Endothelial cell of umbilical vein (primary cell): ENCODE measurements around the gene SESN2. TPM values are rescaled to one million over a fixed set of nuclear protein-coding genes. Genes with fewer than 3 reads are reported as not detected.

ENCODE experiments used
- BruUV-seq: library from RNA; stranded (reverse); fragments of 400-500 nt; replicated peaks from 2 replicates; lab custom pipeline; 2021; lab: Mats Ljungman, UMichigan
- CTCF ChIA-PET: fragments of 300-600, 350-600 bp; sonication (Branson Sonifier 250); formaldehyde crosslinking; loops from one replicate; lab custom pipeline; 2021; ENCODE audit warnings: antibody characterized with exemption, inconsistent platforms; lab: Charles Lee
- POLR2A ChIA-PET: fragments of 300-600, 350-600 bp; sonication (Branson Sonifier 250); formaldehyde crosslinking; loops from one replicate; lab custom pipeline; 2021; ENCODE audit warnings: antibody characterized with exemption, inconsistent platforms; lab: Charles Lee
- DNase-seq: peaks from one replicate; pipeline ENCODE4 v3.0.0-alpha.2; 2011; ENCODE audit warnings: low read depth, low spot score
- FAIRE-seq: peaks from 2 replicates; lab custom pipeline; 2011; peaks lifted over from hg19 to GRCh38; lab: Jason Lieb, UNC
- H2AFZ ChIP-seq: 2 replicates; pipeline ENCODE4 v1.6.0; 2012; ENCODE audit warnings: low read depth, low read length, control low read depth, inconsistent platforms
- H3K27ac ChIP-seq: 2 replicates; pipeline ENCODE4 v1.5.1; 2011; ENCODE audit warnings: low read depth, mild to moderate bottlenecking, control low read depth, low read length, moderate library complexity; ENCODE audit not compliant: insufficient read depth
- H3K27me3 ChIP-seq, 2 experiments: 2 replicates each; pipeline versions ENCODE4 v1.6.0 to v1.6.1; 2011; ENCODE audit warnings: low read length in 2 of 2, mixed read lengths in 1 of 2; ENCODE audit not compliant: control insufficient read depth in 2 of 2, insufficient read depth in 2 of 2
- H3K36me3 ChIP-seq, 2 experiments: 2 replicates in 1 of 2; 3 replicates in 1 of 2; pipeline ENCODE4 v1.5.1; 2011; ENCODE audit warnings: low read length in 2 of 2, mild to moderate bottlenecking in 1 of 2, moderate library complexity in 1 of 2; ENCODE audit not compliant: control insufficient read depth in 2 of 2, insufficient read depth in 2 of 2; ENCODE audit errors: extremely low read depth in 1 of 2
- H3K4me1 ChIP-seq: 3 replicates; pipeline ENCODE4 v1.5.1; 2011; ENCODE audit warnings: mild to moderate bottlenecking, low read length; ENCODE audit not compliant: control insufficient read depth, insufficient read depth; ENCODE audit errors: extremely low read depth
- H3K4me2 ChIP-seq: 2 replicates; pipeline ENCODE4 v1.6.1; 2011; ENCODE audit warnings: low read length, control low read depth, mixed read lengths; ENCODE audit not compliant: insufficient read depth
- H3K4me3 ChIP-seq, 3 experiments: fragments of 200-600 bp in 1 of 3; sonication (generic), shearing (Covaris generic) in 1 of 3; replicated peaks in 1 of 3; 2 replicates each; pipeline ENCODE4 v1.5.1; 2011 to 2016; ENCODE audit warnings: control low read depth in 3 of 3, low read length in 3 of 3, mild to moderate bottlenecking in 2 of 3, inconsistent platforms in 1 of 3, low read depth in 1 of 3, moderate library complexity in 1 of 3; ENCODE audit not compliant: insufficient read depth in 1 of 3
- H3K79me2 ChIP-seq: 2 replicates; pipeline ENCODE4 v1.6.0; 2012; ENCODE audit warnings: low read length, inconsistent platforms; ENCODE audit not compliant: control insufficient read depth, insufficient read depth
- H3K9ac ChIP-seq: replicated peaks from 2 replicates; pipeline ENCODE3; 2011; ENCODE audit warnings: low read length, control low read depth; ENCODE audit not compliant: insufficient read depth; ENCODE audit errors: extremely low read depth
- H3K9me1 ChIP-seq: replicated peaks from 3 replicates; pipeline ENCODE4 v1.6.0; 2011; ENCODE audit warnings: mild to moderate bottlenecking, low read length; ENCODE audit not compliant: control insufficient read depth, insufficient read depth; ENCODE audit errors: extremely low read depth
- H3K9me3 ChIP-seq: replicated peaks from 2 replicates; pipeline ENCODE4 v1.5.1; 2012; ENCODE audit warnings: low read length, inconsistent platforms; ENCODE audit not compliant: control insufficient read depth, insufficient read depth
- H4K20me1 ChIP-seq: replicated peaks from 2 replicates; pipeline ENCODE3; 2011; ENCODE audit warnings: mild to moderate bottlenecking, low read length; ENCODE audit not compliant: control insufficient read depth, insufficient read depth; ENCODE audit errors: extremely low read depth
- EZH2 ChIP-seq: IDR thresholded peaks from 2 replicates; pipeline ENCODE4 v1.6.1; 2012; ENCODE audit warnings: borderline replicate concordance, low read depth, mild to moderate bottlenecking, moderate library complexity, low read length, inconsistent platforms; ENCODE audit not compliant: severe bottlenecking
- FOS ChIP-seq: IDR thresholded peaks from 2 replicates; pipeline ENCODE4 v1.6.1; 2011; ENCODE audit warnings: mild to moderate bottlenecking, low read length, moderate library complexity, borderline replicate concordance; ENCODE audit not compliant: insufficient read depth
- GATA2 ChIP-seq: IDR thresholded peaks from 2 replicates; pipeline ENCODE4 v1.7.0; 2011; ENCODE audit warnings: low read depth, mild to moderate bottlenecking, moderate library complexity, mixed read lengths, low read length; ENCODE audit not compliant: insufficient read length, insufficient read depth
- JUN ChIP-seq: IDR thresholded peaks from 2 replicates; pipeline ENCODE4 v1.6.1; 2011; ENCODE audit warnings: borderline replicate concordance, low read depth; ENCODE audit not compliant: insufficient read length, insufficient read depth
- MYC ChIP-seq: IDR thresholded peaks from one replicate; pipeline ENCODE4 v1.6.1; 2011; ENCODE audit warnings: mild to moderate bottlenecking, low read depth, low read length
- POLR2A ChIP-seq: IDR thresholded peaks from 2 replicates; pipeline ENCODE4 v1.6.1; 2012; ENCODE audit warnings: low read depth, mild to moderate bottlenecking, control low read depth, low read length
- POLR2AphosphoS5 ChIP-seq: IDR thresholded peaks from 2 replicates; pipeline ENCODE4 v1.6.1; 2012; ENCODE audit warnings: low read depth, mild to moderate bottlenecking, control low read depth, low read length, moderate library complexity; ENCODE audit not compliant: insufficient read depth
- dilution Hi-C: fragments of 300-500 bp; cut with MboI; formaldehyde crosslinking; loops from one replicate; pipeline ENCODE4 v1.15.0; 2019; ENCODE audit warnings: low sequenced_read_pairs; ENCODE audit not compliant: extremely low pct_ligation_motif_present
- intact Hi-C: fragments of 100-400 bp; cut with micrococcal nuclease; formaldehyde crosslinking; loops from one replicate; pipeline ENCODE4 v1.10.0; 2022
- polyA plus RNA-seq, 4 experiments: library from polyadenylated mRNA; depleted of rRNA in 3 of 4; stranded (reverse) in 3 of 4; unstranded in 1 of 4; fragments of >200 nt; gene quantifications; 2 replicates each; pipeline versions ENCODE4 v1.2.1 to v1.2.3, GENCODE V29; 2011 to 2012; ENCODE audit warnings: missing spikeins in 1 of 4
- total RNA-seq: library from RNA; stranded (reverse); gene quantifications from 2 replicates; pipeline ENCODE4 v1.2.3, GENCODE V29; 2021
- TF ChIP-seq, protein P1 (sequence below), 2 donors: IDR thresholded peaks; 1 replicate in 1 of 2; 2 replicates in 1 of 2; pipeline ENCODE4 v1.5.1; 2011; ENCODE audit warnings: low read length in 2 of 2, mild to moderate bottlenecking in 2 of 2, moderate library complexity in 2 of 2, control low read depth in 1 of 2, inconsistent platforms in 1 of 2, low read depth in 1 of 2; ENCODE audit not compliant: insufficient read depth in 1 of 2; ENCODE audit errors: extremely low read depth in 1 of 2

Gene SESN2
- total and polyA plus RNA-seq, 2 donors (not counting 3 experiments of a cell fraction or from before 2014, with no cell fraction given): 11.6 to 13.2 TPM

DNA sequence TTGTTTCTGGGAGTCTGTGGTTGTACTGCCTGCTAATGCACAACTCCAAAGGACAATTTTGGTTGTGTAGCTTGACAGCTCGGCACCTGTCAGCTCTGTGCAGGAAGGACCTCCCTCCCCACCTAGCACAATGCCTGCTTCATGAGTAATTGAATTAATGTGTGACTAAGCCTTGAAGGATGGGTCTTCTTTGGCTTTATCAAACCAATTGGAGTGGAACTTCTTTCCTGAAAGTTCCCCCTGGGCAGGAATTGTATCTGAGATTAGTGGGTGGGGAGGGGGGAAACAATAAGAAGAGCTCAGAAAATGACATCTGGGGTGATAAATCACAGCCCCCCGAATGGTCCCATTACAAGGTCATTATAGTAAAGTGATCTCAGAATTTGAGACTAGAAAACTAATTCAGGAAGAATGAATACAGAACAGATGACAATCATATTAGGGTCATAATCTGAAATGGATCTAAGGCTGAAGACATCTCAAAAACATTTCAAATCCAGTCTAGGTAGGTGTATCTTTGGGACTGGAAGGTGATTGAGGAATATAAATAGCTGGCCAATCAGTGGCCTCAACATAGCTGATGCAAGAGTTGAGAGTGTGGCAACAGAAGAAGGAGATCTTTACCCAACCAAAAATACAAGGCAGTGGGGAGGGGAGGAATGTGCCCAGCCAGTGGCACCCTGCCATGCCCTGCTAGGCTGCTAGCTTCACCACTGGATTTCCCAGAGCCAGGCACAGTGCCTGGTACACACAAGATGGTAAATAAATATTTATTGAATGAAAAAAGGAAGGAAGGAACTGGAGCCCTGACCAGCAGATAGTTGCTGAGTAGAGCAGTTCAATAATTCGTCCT lies 10.1 kb upstream of the SESN2 start:
- H3K79me2 ChIP-seq: peaks cover 2% of the 10 kb centered on the region
- H3K4me1 ChIP-seq: peaks cover 20% of the 10 kb centered on the region
- H2AFZ ChIP-seq: no peak overlapping the region
- H3K9ac ChIP-seq: no peak overlapping the region
- no TSS peak for BruUV-seq
- no peaks in the 10 kb centered on the region for H3K9me1 ChIP-seq
- H3K27ac ChIP-seq: no peak overlapping the region
- POLR2A ChIA-PET: interaction anchor here (0.8 to 2.3 kb wide), 8 partner anchors 9 to 394 kb away, joined by 3 to 13 read pairs (median 4); partner anchors contain the start of genes ATP5IF1, MED18, SESN2 and TAF12
- H3K27me3 ChIP-seq: no peaks in the 10 kb centered on the region
- FAIRE-seq (no peak), DNase-seq (no peak)
- dilution Hi-C loops: no loop called here
- peak overlapping the region; percentile 62 for H3K4me2 ChIP-seq
- intact Hi-C loops: loop anchor here (1.0 to 2.0 kb wide), 4 partner anchors 80 to 628 kb away; partner anchors contain the start of gene MED18
- H3K36me3 ChIP-seq: no peaks in the 10 kb centered on the region
- H3K9me3 ChIP-seq: no peaks in the 10 kb centered on the region
- CTCF ChIA-PET: interaction anchor here (0.7 to 3.6 kb wide), 48 partner anchors 10 to 628 kb away, joined by 3 to 83 read pairs (median 6); partner anchors contain the start of genes ATP5IF1, EYA3, MED18 and PHACTR4
- peak overlapping the region in 1 of 3 experiments; percentile 10 for H3K4me3 ChIP-seq
- no peaks in the 10 kb centered on the region for H4K20me1 ChIP-seq
- TF ChIP-seq FOS: peak; percentile 49
- TF ChIP-seq, protein P1, sequence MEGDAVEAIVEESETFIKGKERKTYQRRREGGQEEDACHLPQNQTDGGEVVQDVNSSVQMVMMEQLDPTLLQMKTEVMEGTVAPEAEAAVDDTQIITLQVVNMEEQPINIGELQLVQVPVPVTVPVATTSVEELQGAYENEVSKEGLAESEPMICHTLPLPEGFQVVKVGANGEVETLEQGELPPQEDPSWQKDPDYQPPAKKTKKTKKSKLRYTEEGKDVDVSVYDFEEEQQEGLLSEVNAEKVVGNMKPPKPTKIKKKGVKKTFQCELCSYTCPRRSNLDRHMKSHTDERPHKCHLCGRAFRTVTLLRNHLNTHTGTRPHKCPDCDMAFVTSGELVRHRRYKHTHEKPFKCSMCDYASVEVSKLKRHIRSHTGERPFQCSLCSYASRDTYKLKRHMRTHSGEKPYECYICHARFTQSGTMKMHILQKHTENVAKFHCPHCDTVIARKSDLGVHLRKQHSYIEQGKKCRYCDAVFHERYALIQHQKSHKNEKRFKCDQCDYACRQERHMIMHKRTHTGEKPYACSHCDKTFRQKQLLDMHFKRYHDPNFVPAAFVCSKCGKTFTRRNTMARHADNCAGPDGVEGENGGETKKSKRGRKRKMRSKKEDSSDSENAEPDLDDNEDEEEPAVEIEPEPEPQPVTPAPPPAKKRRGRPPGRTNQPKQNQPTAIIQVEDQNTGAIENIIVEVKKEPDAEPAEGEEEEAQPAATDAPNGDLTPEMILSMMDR (IDR thresholded peaks at IDR 0.05; ENCODE audit: extremely low read depth in 1 of 2, insufficient read depth in 1 of 2, low read depth in 1 of 2, low read length in 2 of 2): no peak
- no peak for TF ChIP-seq GATA2
- no peak for TF ChIP-seq JUN
- no peak for TF ChIP-seq POLR2AphosphoS5
- TF ChIP-seq MYC: no peak
- TF ChIP-seq POLR2A: no peak
- TF ChIP-seq EZH2: no peak
